HG03571 (cell line): ENCODE data around the gene DIP2C.

Source experiments
- ATAC-seq: cut with Tn5 transposase; IDR thresholded peaks from one replicate; pipeline ENCODE4 v1.9.1; 2021; ENCODE audit not compliant: unreplicated experiment

DIP2C gene

DNA sequence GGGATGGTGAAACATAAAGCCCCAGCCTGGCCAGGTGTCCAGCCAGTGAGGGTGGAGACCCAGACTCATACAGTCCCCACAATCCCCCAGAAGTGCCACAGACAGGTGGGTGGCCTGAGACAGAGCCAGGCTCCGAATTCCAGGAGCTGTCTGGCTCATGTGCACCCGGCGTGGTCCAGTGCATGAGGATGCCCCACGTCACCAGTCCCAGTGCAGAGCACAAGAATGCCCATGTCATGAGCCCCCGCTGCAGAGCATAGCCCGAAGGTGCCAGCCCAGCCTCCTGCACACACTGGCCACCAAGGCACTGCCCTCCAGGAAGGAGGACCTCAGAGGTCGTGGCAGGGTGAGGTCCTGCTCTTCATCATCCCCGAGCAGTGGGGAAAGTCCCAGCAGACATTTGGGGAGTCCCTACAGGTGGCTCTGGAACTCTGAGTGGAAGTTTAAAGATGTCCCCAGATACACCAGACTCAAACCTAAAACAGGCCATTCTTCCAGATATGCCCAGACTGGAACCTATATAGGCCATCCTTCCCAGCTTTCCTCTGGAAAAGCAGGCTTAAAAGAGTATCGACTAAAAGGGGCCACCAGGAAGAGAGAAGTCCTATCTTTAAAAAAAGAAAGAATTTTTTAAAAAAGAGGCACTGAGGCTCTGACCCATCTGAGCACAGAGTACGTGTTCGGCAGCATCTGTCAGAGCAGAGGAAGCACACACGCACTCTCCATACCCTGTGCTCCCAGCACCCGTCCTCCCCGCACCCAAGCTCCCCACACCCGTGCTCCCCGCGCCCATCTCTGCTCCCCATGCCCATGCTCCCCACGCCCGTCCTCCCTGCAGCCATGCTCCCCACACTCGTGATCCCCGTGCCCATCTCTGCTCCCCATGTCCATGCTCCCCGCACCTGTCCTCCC, 11.5 kb downstream of the DIP2C start:
- ATAC-seq, result no peak

DNA sequence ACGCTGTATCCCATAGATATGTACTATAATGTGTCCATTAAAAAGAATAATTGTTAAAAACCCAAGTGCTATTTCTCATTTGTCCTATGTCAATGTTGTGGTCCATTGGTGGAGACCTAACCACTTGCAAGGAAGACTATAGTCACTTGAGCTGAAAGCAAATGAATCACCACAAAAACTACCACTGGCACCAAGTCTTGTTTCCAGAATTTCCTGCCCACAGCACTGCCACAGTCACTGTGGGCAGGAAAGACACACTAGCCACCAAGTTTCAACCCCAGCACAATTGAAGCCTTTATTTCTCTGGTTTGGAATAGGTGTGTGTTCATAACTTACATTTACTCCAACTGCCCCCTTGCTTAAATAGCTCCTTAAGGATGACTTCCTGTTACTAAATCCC, 12.4 kb downstream of the DIP2C start:
- ATAC-seq, result no peak

DNA sequence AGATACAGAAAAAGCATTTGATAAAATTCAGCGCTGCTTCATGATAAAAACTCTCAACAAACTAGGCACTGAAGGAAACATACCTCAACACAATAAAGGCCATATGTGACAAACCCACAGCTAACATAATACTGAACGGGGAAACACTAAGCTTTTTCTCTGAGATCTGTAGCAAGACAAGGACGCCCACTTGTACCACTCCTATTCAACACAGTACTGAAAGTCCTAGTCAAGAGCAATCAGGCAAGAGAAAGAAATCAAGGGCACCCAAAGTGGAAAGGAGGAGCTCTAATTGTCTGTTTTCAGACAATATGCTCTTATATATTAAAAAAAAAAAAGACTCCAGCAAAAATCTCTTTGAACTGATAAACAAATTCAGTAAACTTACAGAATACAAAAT, 13.3 kb downstream of the DIP2C start:
- ATAC-seq, result no peak

DNA sequence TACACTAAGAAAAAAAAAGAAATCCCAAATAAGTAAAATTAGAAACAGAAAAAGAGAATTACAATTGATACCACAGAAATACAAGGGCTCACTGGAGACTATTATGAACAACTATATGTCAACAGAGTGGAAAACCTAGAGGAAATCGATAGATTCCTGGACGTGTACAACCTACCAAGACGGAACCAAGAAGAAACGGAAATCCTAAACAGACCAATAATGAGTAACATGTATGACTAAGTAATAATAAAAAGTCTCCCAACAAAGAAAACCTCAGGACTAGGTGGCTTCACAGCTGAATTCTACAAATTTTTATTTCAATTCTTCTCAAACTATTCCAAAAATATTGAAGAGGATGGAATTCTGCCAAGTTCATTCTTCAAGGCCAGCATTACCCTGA, 13.9 kb downstream of the DIP2C start:
- ATAC-seq, result no peak

DNA sequence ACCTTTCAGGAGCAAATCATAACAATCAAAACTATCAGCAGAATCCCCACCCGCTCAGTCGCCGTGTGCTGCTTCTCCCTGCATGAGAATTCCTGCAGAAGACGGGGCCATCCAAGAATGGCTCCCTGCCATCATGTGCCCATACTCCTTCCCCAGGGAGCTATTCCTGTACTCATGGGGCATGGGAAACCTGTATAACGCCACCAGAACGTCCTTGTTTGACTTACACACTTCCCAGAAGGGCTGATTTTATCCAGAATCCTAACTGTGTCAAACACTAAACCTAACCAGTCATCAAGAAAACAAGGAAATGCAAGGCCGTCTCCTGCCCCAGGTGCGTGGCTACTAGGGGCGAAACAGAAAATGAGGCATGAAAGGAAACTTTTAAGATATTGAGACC, 16.0 kb downstream of the DIP2C start:
- ATAC-seq, result no peak

DNA sequence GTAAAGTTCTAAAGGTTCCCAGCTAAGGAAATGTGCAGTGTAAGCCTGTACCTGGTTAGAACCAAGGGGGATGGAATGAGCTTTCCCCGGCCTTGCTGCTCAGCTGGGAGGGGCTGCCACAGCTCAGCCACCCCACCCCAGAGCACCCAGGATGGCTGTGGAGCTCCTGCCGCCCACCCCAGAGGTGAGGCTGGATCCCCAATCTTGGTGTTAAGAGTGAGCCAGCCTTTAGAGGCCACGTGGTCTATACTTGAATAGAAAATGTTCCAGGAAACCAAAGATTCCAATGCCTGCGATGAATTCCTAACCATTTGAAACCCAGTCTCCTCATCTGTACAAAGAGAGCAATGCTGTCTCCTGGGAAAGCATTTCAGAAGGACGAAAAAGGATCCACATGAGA, 16.5 kb downstream of the DIP2C start:
- no peak for ATAC-seq

DNA sequence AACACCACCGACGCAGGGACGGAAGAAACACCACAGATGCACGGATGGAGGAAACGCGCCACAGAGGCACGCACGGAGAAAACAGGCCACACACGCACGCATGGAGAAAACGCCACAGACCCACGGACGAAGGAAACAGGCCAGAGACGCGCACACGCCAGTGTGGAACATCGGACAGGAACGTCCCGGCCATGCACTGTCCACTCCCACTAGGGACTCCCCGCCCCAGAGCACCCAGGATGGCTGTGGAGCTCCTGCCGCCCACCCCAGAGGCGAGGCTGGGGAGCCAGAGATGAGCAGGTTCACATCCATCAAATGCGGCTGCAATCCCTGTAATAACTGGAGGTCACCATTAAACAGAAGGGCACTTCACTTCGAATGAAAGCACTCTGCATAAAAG, 17.3 kb downstream of the DIP2C start:
- no peak for ATAC-seq

DNA sequence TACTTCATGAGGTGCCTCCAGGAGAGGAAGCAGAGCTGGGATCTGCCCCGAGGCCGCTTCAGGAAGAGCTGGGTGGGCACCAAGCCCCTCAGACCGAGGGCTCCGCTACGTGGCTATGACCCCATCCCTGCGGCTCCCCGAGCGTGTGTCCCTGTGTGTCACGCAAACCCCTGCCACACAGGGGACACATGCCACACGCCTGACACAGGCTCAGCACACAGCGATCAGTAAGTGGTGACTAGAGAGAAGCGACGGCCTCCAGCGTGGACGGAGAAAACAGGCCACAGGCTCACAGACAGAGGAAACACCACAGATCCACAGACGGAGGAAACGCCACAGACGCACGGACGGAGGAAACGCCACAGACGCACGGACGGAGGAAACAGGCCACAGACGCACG, 18.5 kb downstream of the DIP2C start:
- ATAC-seq, result no peak

DNA sequence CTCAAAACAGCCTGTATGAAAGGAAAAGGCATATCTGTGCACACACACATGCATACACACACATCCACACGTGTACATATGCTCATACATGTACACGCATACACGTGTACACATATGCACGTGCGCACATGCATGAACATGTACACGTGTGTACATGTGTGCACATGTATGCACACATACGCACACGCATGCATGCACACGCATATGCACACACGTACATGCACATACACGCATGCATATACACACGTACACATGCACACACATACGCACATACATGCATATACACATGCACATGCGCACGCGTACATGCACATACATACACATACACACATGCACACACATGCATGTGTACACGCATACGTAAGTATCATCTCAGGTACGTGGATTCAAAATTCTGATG, 19.4 kb downstream of the DIP2C start:
- ATAC-seq, result no peak

DNA sequence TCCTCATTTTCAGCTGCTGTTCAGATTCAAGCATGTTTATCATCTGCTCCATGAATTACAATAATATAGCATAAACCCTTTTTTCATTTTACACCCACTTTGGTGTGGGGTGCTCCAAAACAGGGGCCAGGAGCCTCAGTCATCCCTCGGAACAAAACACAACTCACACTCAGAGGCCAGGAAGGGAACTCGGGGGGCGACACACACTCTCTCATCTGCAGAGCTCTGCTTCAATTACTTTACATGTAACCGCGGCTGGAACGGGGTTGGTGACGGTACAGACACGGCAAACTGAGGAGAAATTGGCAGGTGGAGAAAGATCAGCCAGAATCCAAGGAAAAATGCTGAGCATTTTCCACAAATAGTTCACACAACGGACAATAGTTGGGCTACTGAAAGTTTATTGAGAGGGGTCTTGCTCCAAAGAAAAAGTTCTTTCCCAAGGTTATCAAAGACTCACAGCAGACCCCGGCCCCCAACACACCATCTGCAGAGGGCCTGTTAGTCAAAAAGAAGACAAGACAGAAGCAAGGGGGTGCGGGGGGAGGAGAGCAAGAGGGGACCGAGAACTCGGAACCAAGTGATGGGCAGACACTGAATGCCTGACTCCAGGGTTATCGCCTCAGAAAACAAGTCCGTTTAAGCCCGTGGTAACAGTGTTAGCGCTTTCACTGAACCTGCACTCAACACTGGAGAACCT, 20.5 kb downstream of the DIP2C start:
- ATAC-seq, result no peak

DNA sequence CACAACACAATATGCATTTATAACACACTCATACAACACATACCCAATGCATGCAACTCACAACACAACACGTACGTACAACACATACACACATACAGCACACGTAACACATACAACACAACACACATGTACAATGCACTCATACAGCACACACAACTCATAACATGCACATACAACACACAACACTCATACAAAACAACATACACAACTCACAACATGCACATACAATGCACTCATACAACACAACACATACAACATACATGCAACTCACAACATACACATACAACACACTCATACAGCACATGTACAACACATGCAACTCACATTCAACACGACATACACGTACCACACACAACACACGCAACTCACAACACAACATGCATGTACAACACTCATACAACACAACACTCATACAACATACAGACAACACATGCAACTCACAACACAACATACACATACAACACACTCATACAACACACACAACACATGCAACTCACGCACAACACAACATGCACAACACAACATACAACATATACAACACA, 21.8 kb downstream of the DIP2C start:
- no peak for ATAC-seq

DNA sequence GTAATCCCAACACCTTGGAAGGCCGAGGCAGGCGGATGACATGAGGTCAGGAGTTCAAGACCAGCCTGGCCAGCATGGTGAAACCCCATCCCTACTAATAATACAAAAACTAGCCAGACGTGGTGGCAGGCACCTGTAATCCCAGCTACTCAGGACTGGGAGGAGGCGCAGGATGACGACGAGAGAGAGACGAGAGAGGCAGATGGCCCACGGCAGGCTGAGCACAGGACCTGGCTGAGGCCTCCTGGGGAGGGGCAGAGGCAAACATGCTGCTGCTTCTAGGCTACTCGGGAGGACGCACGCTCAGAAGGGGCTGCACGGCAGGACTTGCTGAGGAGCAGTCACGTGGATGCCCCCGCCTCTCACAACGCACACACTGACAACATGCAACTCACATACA, 22.4 kb downstream of the DIP2C start:
- ATAC-seq, result no peak

DNA sequence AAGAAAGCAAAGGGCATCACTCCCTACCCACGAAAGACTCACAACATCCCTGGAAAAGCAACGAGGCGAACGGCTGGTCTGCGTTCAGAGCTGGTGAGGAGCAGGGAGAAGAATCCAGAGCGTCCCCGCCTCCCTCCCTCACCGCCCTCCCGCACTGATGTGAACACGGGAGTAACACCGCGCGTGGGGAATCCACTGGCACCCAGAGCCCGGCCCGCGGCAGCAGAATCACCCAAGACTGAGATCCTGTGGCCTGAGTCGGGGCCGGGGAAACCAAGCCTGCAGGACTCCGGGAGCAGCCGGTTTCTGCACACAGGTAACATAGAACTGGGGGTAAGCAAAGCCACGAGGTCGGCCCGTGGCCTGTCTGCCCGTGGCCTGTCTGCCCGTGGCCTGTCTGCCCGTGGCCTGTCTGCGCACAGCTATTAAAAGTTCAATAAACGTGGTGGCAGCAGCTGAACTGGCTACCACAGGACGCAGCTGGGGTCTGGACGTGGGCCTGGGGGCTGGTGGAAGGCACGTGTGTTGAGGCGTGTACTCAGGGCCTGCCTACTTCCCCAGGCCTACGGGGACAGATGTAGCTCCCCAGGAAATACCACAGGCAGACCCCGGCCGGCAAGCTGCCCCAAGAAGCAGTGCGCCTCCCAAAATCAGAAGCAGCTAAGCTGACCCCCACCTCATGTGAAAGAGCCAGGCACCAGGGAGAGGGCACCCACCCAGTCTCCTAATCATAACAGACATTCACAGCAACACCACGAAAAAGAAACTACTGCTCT, 23.0 kb downstream of the DIP2C start:
- no peak for ATAC-seq

DNA sequence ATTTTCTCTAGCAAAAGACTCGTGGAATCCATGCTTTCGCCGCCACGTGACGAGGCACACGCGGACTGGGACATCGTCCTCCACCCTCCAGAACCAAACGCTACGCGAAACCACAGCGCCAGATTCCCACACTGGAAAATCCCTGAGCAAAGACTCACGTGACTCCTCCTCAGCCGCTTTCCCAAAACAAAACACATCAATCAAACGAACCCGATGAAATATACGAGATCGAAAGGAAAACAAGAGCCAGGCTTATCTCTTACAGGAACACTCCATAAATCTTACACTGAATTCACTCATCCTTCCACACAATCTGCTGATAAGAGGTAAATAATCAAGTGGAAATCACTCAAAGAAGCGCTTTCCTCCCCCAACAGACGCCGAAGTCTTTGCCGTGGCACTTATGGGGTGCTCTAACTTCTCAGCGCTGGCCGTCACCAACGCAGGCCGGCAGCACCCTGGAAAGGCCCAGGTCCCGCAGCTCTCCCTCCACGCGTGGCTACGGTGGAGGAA, 23.8 kb downstream of the DIP2C start:
- ATAC-seq, result no peak

DNA sequence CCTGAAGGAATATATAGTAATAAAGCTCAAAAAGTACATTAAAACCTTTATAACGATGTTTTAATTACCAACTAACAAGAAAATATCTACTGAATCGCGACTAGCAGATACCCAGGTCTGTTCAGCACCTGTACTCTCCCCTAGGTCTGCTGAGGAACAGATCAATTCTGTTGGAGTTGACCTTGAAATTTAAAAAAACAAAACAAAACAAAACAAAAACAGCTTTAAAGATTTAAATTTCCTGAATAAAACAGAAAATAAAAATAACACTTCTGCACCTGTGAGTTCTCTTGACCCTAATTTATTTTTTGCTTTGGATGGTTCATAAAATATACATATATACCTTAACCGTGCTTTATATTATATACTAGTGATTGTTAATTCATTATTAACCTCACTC, 24.6 kb downstream of the DIP2C start:
- no peak for ATAC-seq

DNA sequence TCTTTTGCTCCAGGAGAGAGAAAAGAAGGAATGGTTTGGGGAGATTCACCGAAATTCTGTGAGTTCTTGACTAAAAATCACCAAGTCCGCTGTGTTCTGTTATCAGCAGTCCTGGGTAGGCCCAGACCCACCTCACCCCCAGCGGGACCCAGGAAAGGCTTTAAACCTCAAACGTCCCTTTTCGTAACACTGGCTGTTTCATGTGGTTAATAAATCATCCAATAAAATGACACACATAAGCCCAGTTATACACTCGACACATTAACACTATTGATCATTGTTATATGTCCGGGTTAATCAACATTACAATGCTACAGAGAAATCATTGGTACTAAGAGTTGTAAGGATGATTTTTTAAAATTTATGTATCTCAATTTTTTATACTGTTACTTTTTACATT, 25.2 kb downstream of the DIP2C start:
- no peak for ATAC-seq

DNA sequence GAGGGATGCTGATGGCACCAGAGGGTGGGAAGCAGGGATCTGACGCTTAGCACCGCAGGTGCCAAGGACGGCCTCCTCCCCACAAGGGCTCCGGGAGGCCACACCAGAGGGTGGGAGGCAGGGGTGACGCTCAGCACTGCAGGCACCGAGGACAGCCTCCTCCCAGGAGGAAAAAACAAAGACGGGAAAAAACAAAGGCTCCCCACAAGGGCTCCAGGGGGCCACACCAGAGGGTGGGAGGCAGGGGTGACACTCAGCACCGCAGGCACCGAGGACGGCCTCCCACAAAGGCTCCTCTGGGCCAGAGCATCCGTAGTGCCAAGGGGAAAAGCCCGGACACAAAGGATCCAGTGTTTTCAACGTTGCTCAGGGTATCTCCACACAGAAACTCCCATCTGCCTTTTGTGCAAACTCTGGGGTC, 25.6 kb downstream of the DIP2C start:
- ATAC-seq, result no peak

DNA sequence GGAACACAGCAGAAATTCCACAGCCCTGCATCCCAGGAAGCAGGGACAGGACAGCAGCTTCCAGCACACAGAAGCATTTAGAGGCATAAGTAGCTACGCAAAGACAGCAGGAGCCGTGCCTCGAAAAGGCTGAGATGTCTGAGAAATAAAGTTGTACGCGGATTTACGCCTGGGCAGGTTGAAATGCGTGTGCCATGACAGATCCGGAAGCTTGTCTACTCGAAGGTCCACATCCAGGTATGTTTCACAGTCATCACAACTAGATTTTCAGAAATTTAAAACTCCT, 26.1 kb downstream of the DIP2C start:
- ATAC-seq, result no peak

DNA sequence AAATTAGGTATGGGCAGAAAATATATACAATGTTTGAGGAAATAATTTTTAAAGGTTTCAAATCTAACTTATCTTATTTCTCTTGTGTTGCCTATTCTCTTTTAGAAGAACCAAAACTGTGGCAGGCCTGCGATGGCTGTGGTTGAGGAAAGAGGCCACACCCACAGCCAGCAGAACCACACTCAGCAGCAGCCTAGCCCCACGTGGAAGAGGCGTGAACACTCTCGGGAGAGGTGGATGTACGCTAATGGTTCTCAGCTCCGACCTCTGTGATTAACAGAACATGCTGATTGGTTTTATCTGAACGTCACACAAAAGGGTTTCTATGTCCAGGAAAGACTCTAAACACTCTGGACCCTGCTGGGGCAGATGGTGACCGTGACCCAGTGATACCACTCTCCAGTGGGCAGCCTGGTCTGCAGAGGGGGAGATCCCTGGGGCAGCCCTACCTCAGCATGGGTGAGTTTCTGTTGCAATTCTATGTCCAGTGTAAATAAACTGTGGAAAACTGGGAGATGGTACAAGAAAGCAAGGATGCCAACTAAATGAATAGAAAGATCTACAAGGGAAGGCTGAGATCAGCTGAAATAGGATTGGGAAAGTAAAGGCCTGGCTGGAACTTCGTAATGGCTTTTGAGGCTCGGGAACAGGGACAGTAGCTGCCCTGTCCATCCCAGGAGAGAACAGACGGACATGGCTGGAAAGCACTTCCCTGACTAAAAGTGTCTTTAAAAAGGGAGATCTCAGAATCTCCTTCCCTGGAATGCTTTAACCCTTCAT, 26.6 kb downstream of the DIP2C start:
- ATAC-seq, result no peak

DNA sequence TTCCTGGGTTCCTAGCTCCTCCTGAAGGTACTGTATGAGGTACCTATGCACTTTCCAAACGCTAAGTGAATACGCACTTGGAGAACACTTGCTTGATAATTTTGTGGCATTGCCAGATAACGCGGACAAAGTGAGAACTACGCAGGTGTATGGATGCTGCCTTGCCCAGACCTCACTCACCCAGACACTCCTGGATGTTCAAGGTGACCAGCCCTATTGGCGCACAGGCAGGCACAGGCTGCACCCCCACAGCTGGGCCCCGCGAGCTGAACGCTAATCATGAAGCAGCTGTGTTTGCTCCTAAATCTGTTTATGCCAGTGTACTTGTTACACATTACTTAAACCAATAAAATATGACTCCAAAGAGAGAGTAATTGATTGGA, 27.3 kb downstream of the DIP2C start:
- no peak for ATAC-seq
